Endothelial cell (in vitro differentiated cells): ENCODE data around the gene FRMD4A. TPM values are rescaled to one million over a fixed set of nuclear protein-coding genes. Genes with fewer than 3 reads are reported as not detected.

Source experiments
- DNase-seq: peaks from one replicate; pipeline ENCODE4 v3.0.0; 2021; ENCODE audit warnings: low spot score
- H3K27ac Mint-ChIP-seq: one replicate; pipeline ENCODE4 v1.8.0; 2021; ENCODE audit warnings: mixed read lengths, inconsistent platforms; ENCODE audit not compliant: unreplicated experiment
- H3K27me3 Mint-ChIP-seq: one replicate; pipeline ENCODE4 v1.8.0; 2021; ENCODE audit warnings: mild to moderate bottlenecking, moderate library complexity, mixed read lengths, inconsistent platforms; ENCODE audit not compliant: unreplicated experiment
- H3K36me3 Mint-ChIP-seq: one replicate; pipeline ENCODE4 v1.8.0; 2021; ENCODE audit warnings: mild to moderate bottlenecking, low read depth, mixed read lengths, inconsistent platforms; ENCODE audit not compliant: unreplicated experiment
- H3K4me1 Mint-ChIP-seq: one replicate; pipeline ENCODE4 v1.8.0; 2021; ENCODE audit warnings: mild to moderate bottlenecking, mixed read lengths, inconsistent platforms; ENCODE audit not compliant: unreplicated experiment
- H3K4me3 Mint-ChIP-seq: one replicate; pipeline ENCODE4 v1.8.0; 2021; ENCODE audit warnings: mild to moderate bottlenecking, mixed read lengths, inconsistent platforms; ENCODE audit not compliant: unreplicated experiment
- H3K9me3 Mint-ChIP-seq: one replicate; pipeline ENCODE4 v1.8.0; 2021; ENCODE audit warnings: mixed read lengths, inconsistent platforms; ENCODE audit not compliant: unreplicated experiment
- total RNA-seq: library from RNA; stranded (reverse); fragmentation: NEBNext Ultra II Directional; extraction: Animal tissue kit (Norgen Biotek cat#: 25700); gene quantifications from one replicate; pipeline ENCODE4 v1.2.1, GENCODE V29; 2021; ENCODE audit not compliant: unreplicated experiment
- TF ChIP-seq, protein P1 (sequence below): fragments of 200-600 bp; sonication (generic); IDR thresholded peaks from one replicate; pipeline ENCODE4 v1.5.0; 2021; ENCODE audit warnings: antibody characterized with exemption; ENCODE audit not compliant: unreplicated experiment

The FRMD4A gene
- total RNA-seq, 1 donor from 2014 or later = 68.9 TPM

DNA sequence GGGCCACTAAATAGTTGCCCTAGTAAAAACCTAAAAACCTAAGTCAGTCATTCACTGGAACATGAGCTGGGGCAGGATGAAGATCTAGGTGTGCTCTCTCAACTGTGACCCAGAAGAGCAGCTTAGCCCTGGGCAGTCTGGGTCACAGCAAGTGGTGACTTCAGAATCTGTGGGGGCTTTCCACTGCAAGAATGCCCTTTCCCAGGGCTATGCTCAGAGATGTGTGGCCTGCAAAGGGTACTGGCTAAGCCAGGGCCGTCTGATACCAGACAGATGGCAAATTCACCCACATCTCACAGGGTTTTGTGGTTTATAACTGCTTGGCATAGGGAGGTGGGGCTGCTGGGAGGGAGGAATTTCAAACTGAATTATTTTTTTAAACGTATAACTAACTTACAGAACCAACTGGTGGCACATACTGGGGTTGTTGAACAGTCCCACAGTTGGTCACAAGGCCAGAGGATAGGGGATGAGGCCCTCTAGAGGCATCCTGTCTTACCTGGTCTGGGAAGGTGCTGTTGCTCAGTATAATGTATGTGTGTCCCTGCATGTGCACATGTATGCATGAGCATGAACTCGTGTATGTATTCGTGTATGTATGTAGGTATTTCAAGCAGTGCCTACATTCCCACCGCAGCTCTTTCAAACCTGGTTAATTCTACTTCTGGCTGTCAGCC lies 680.7 kb downstream of the FRMD4A start:
- Mint-ChIP-seq H3K9me3 (no peaks in the 10 kb centered on the region), H3K4me1 (no peaks in the 10 kb centered on the region), H3K36me3 (peaks cover 63% of the 10 kb centered on the region), H3K27ac (no peak overlapping the region), H3K27me3 (peaks cover 10% of the 10 kb centered on the region), H3K4me3 (no peak overlapping the region)
- TF ChIP-seq, protein P1, sequence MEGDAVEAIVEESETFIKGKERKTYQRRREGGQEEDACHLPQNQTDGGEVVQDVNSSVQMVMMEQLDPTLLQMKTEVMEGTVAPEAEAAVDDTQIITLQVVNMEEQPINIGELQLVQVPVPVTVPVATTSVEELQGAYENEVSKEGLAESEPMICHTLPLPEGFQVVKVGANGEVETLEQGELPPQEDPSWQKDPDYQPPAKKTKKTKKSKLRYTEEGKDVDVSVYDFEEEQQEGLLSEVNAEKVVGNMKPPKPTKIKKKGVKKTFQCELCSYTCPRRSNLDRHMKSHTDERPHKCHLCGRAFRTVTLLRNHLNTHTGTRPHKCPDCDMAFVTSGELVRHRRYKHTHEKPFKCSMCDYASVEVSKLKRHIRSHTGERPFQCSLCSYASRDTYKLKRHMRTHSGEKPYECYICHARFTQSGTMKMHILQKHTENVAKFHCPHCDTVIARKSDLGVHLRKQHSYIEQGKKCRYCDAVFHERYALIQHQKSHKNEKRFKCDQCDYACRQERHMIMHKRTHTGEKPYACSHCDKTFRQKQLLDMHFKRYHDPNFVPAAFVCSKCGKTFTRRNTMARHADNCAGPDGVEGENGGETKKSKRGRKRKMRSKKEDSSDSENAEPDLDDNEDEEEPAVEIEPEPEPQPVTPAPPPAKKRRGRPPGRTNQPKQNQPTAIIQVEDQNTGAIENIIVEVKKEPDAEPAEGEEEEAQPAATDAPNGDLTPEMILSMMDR = no peak
- DNase-seq = no peak

DNA sequence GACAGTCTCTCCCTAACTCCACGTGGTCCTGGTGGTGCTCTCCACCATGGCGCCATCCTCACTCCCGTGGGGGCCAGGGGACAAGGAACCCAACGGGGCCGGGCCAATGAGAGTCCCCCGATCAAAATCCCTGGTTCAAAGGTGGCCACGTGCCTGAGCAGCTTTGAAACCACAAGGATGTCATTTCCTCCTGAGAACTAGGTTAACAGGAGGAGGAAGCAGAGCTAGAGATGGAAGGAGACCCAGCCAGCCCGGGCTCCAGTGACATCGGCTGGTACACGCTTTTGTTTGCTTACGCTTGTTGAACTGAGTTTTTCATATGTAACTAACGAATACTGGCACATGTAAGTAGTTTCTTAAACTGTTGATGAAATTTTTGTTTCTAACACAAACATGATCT lies 682.3 kb downstream of the FRMD4A start:
- no peak overlapping the region for H3K4me3 Mint-ChIP-seq
- no peak for DNase-seq
- TF ChIP-seq, protein P1 = no peak
- H3K27me3 Mint-ChIP-seq = peaks cover 10% of the 10 kb centered on the region
- H3K9me3 Mint-ChIP-seq = no peaks in the 10 kb centered on the region
- no peaks in the 10 kb centered on the region for H3K4me1 Mint-ChIP-seq
- peaks cover 60% of the 10 kb centered on the region for H3K36me3 Mint-ChIP-seq
- H3K27ac Mint-ChIP-seq = no peak overlapping the region

GRCh38 chr10:13644866-13645265 lies 685.9 kb downstream of the FRMD4A start:
- Mint-ChIP-seq H3K4me3 (no peak overlapping the region), H3K27ac (no peak overlapping the region), H3K9me3 (no peaks in the 10 kb centered on the region), H3K4me1 (no peaks in the 10 kb centered on the region), H3K36me3 (peaks cover 69% of the 10 kb centered on the region), H3K27me3 (peaks cover 11% of the 10 kb centered on the region)
- TF ChIP-seq, protein P1 = no peak
- DNase-seq = no peak

- peak overlapping the region; percentile 9 for H3K4me3 Mint-ChIP-seq
- peaks cover 8% of the 10 kb centered on the region for H3K27me3 Mint-ChIP-seq
- H3K4me1 Mint-ChIP-seq = no peaks in the 10 kb centered on the region
- TF ChIP-seq, protein P1 = no peak
- no peak for DNase-seq
- no peak overlapping the region for H3K27ac Mint-ChIP-seq
- no peaks in the 10 kb centered on the region for H3K9me3 Mint-ChIP-seq
- H3K36me3 Mint-ChIP-seq = peaks cover 63% of the 10 kb centered on the region
These were observed 687.7 kb downstream of the FRMD4A start for GRCh38 chr10:13643016-13643415.

GRCh38 chr10:13642293-13642692 lies 688.4 kb downstream of the FRMD4A start:
- Mint-ChIP-seq H3K4me1 (no peaks in the 10 kb centered on the region), H3K4me3 (peak overlapping the region; percentile 27), H3K27ac (no peak overlapping the region), H3K9me3 (no peaks in the 10 kb centered on the region), H3K36me3 (peaks cover 66% of the 10 kb centered on the region), H3K27me3 (peaks cover 8% of the 10 kb centered on the region)
- DNase-seq = no peak
- TF ChIP-seq, protein P1 = no peak
